Left kidney (tissue), 8 donors: Measurements from ENCODE around the gene MYOD1. TPM values are rescaled to one million over a fixed set of nuclear protein-coding genes. Genes with fewer than 3 reads are reported as not detected.

Experiments
- DNase-seq: peaks from one replicate; pipeline ENCODE4 v3.0.0-alpha.2; 2013
- long read RNA-seq, 8 donors: transcript quantifications; one replicate each; lab custom pipeline, GENCODE V29; 2026
- polyA plus RNA-seq: library from polyadenylated mRNA; unstranded; fragments of 120-200 nt; gene quantifications from one replicate; pipeline ENCODE4 v1.2.1, GENCODE V29; 2013; ENCODE audit not compliant: insufficient read length

Gene MYOD1
- not detected for polyA plus RNA-seq
- long read RNA-seq, donor 1, partial matches to known transcripts: 0 of 1 reads
- long read RNA-seq, donor 1, other reads (novel, unspliced or antisense): 0 of 1 reads
- long read RNA-seq, donor 2: 0 reads
- long read RNA-seq, donor 3: 0 reads
- long read RNA-seq, donor 4: 0 reads
- long read RNA-seq, donor 5: 0 reads
- long read RNA-seq, donor 6: 0 reads
- long read RNA-seq, donor 7: 0 reads
- long read RNA-seq, donor 8: 0 reads

- DNase-seq: no peak
These were observed at the start of gene MYOD1 for GRCh38 chr11:17719028-17719937. Gene MYOD1, plus strand, starts transcription at chr11:17719571. Its CDS starts 212 bp downstream, at chr11:17719783.

DNA sequence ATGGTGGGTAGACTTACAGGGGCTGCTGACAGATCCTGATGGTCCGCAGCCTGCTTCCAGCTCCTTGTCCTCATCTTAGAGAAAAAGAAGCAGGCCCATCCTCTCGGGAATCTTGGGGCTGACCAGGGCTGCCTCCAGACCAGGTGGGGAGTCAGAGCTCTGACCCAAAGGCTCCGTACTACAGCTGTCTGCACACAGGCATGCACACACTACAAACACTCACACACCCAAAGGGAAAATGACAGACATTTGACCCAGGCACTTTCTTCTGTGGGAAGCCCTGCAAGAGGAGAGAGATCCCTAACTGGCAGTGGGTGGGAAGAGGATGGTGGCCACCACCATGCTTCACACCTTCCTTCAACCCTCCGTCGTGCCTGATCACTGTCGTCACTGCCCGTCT, 46.9 kb upstream of the MYOD1 start:
- DNase-seq: no peak

DNA sequence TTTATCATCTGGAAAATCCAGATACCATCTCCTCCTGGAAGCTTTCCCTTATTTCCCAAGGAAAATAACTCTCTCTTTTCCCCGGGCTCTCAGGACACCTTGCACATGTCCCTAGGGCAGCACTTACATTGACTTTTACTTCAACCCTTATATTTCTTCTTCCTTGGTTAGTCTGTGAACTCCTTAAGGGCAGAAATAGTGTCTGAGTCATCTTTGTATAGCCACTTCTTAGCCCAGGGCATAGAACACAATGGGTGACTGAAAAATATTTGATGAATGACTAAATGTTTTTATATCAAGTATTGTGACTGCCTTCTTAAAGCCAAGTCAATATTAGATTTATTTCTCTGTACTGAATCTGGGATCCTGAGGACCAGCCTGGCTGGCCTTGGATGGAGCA, 45.4 kb upstream of the MYOD1 start:
- DNase-seq: no peak

GRCh38 chr11:17682848-17683247, 36.5 kb upstream of the MYOD1 start:
- no peak for DNase-seq

- DNase-seq: no peak
These were observed 35.8 kb upstream of the MYOD1 start for GRCh38 chr11:17683377-17684161.

DNA sequence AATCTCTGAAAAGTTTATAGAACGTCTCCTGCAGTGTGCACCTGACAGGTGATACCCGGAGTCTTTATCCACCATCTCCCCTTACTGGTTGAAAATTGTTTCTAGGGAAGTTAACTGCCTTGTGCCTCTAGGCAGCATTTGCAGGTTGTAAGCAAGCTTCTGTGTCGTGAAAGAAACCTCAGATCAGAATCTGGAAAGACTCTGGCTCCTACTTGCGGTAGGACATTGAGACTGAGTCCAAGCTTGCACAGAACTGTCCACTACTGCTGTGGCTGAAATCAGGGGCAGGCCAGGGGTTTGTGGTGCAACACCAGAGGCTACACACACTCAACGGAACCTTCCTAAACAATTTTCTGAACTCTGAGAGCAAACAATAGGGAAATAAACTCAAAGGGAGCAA, 34.8 kb upstream of the MYOD1 start:
- no peak for DNase-seq

GRCh38 chr11:17686231-17686980, 33.0 kb upstream of the MYOD1 start:
- no peak for DNase-seq

GRCh38 chr11:17687946-17688670, 31.3 kb upstream of the MYOD1 start:
- no peak for DNase-seq

- no peak for DNase-seq
These were observed 27.8 kb upstream of the MYOD1 start for GRCh38 chr11:17691550-17691949.

GRCh38 chr11:17691976-17692375, 27.4 kb upstream of the MYOD1 start:
- no peak for DNase-seq

DNA sequence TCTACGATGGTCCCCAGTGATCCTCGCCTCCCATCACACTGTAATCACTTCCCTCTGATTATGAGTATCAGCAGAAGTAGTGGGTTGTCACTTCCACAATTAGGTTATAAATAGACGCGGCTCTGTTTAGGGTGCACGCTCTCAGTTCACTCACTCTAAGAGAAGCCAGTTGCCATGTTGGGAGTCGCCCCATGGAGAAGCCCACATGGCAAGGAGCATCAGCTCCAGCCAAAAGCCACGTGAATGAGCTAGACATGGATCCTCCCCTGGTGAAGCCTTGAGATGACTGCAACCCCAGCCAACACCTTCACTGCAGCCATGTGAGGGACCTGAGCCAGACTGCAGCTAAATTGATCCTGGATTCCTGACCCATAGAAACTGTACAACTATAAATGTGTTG, 26.4 kb upstream of the MYOD1 start:
- no peak for DNase-seq

GRCh38 chr11:17693531-17693930, 25.8 kb upstream of the MYOD1 start:
- DNase-seq: no peak

- DNase-seq: no peak
These were observed 24.8 kb upstream of the MYOD1 start for GRCh38 chr11:17694494-17695110.

GRCh38 chr11:17695454-17696441, 23.6 kb upstream of the MYOD1 start:
- no peak for DNase-seq

DNA sequence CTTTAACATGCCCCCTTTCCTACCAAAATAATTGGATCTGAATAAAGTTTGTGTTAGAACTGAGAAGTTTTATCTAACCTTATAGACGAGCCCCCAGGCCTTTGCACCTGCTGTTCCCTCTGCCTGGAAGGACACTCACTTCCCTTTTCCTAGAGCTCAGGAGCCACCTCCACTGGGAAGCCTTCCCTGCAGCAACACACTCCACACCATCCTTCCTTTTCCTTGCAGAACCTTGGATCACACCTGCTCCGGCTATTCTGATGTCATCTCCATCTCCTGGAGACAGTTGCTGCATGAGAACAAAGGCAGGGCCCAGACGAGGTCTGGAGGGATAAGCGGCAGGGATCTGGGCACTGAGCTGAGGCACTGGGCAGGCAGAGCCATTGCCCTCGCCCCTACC, 22.6 kb upstream of the MYOD1 start:
- no peak for DNase-seq

DNA sequence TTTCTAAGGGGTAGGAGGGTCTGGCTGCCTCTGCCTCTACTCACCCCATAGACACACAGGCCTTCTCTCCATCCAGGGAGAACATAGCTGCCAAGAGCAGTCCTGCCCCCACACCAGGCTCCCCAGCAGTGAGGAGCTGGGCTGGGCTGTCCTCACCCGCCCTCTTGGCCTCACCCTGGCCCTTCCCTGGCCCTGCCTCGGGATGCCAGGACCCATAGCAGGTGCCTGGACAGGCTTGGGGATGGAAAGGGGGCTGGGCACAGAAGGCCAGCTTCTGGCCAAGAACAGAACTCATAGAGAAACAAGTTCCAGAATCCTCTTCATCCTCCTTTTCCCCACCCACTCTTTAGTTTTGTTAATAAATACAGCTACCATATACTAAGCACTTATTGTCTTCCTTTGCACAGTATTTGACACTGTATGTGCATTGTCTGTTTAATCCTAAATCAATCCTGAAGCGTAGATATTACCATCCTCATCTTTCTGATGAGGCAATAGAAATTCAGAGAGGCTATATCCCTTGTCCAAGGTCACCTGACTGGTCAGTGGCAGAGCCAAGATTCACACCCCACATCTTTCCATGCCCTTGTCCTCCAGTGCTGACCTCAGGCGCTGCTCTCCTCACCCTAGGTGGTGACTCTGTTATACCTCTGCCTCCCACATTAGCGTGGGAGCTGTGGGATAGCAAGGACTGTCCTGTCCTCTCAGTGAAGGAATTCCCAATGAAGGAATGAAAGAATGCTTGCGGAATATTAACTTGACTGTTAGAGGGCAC, 22.0 kb upstream of the MYOD1 start:
- DNase-seq: no peak

- no peak for DNase-seq
These were observed 19.9 kb upstream of the MYOD1 start for GRCh38 chr11:17699147-17700114.
